Suppressor macrophage (primary cell): ENCODE data around the gene ZBTB3.

Experiments used
- DNase-seq, 4 experiments: peaks; one replicate each; pipeline ENCODE4 v3.0.0-alpha.2; 2020 to 2022

ZBTB3 gene

GRCh38 chr11:62715150-62716130, 38.5 kb downstream of the ZBTB3 start:
- DNase-seq, result no peak

- no peak for DNase-seq
These were observed 40.6 kb downstream of the ZBTB3 start for GRCh38 chr11:62713343-62713742.

- no peak for DNase-seq
These were observed 41.1 kb downstream of the ZBTB3 start for GRCh38 chr11:62712861-62713260.

- no peak for DNase-seq
These were observed 41.6 kb downstream of the ZBTB3 start for GRCh38 chr11:62712276-62712812.

- peak; percentile 21 to 49 (median 37) for DNase-seq
These were observed 44.0 kb downstream of the ZBTB3 start for GRCh38 chr11:62710001-62710345.

GRCh38 chr11:62709247-62710000, 44.5 kb downstream of the ZBTB3 start:
- DNase-seq, result peak; percentile 98 to 99 (median 98)

GRCh38 chr11:62708793-62709192, 45.2 kb downstream of the ZBTB3 start:
- DNase-seq, result peak in 1 of 4 experiments; percentile 35

- no peak for DNase-seq
These were observed 45.6 kb downstream of the ZBTB3 start for GRCh38 chr11:62708392-62708791.

- no peak for DNase-seq
These were observed 46.6 kb downstream of the ZBTB3 start, which contains the start of the genes BSCL2 and GNG3 for GRCh38 chr11:62707277-62707861. BSCL2 (minus strand) TSS chr11:62707424; CDS start chr11:62707195, 229 bp downstream. GNG3 (plus strand) TSS chr11:62707676; CDS start chr11:62708296, 620 bp downstream.

- no peak for DNase-seq
These were observed 47.1 kb downstream of the ZBTB3 start for GRCh38 chr11:62706850-62707247.

- DNase-seq, result peak; percentile 96 to 99 (median 98)
These were observed 47.8 kb downstream of the ZBTB3 start for GRCh38 chr11:62705880-62706849.

- peak; percentile 11 to 35 (median 31) for DNase-seq
These were observed 48.5 kb downstream of the ZBTB3 start for GRCh38 chr11:62705413-62705812.

GRCh38 chr11:62703921-62704320, 50.0 kb downstream of the ZBTB3 start:
- peak; percentile 18 to 59 (median 54) for DNase-seq

GRCh38 chr11:62702246-62702645, 51.7 kb downstream of the ZBTB3 start:
- DNase-seq, result peak; percentile 75 to 90 (median 86)
